ENCODE results near the gene MYH6. TPM values are rescaled to one million over a fixed set of nuclear protein-coding genes. Genes with fewer than 3 reads are reported as not detected.

The MYH6 gene
- total and polyA plus RNA-seq, 7 donors: 1.5 to 4.9 (median 3.0) TPM; not detected in 4

GRCh38 chr14:23439107-23439835 is 31.2 kb upstream of the MYH6 start:
- no peak for DNase-seq
- no peaks in the 10 kb centered on the region for H3K36me3 ChIP-seq
- H3K27ac ChIP-seq: no peak overlapping the region
- TF ChIP-seq POLR2A (IDR thresholded peaks at IDR 0.05): no peak
- TF ChIP-seq EP300 (IDR thresholded peaks at IDR 0.05): no peak
- no peak for TF ChIP-seq POLR2AphosphoS5 (IDR thresholded peaks at IDR 0.05)
- no peak for TF ChIP-seq CTCF (IDR thresholded peaks at IDR 0.05)
- H3K27me3 ChIP-seq: no peaks in the 10 kb centered on the region
- H3K4me1 ChIP-seq: peaks cover 0 to 12% (median 8%) of the 10 kb centered on the region in 4 donors
- no peaks in the 10 kb centered on the region for H3K9me3 ChIP-seq
- intact Hi-C loops (cut with DNase I): no loop called here
- H3K4me3 ChIP-seq: no peak overlapping the region
- 93 to 94% methylated on average over 6 of the region's 6 CpGs for WGBS, 2 donors

- Histone ChIP-seq H3K4me1 (peaks cover 0 to 12% (median 8%) of the 10 kb centered on the region in 4 donors), H3K4me3 (no peak overlapping the region), H3K27me3 (no peaks in the 10 kb centered on the region), H3K27ac (peak overlapping the region in 3 of 4 donors; percentile 12 to 28 (median 26)), H3K9me3 (no peaks in the 10 kb centered on the region), H3K36me3 (no peaks in the 10 kb centered on the region)
- WGBS, 2 donors: 67 to 81% methylated on average over 15 of the region's 15 CpGs
- TF ChIP-seq POLR2A (IDR thresholded peaks at IDR 0.05): no peak
- TF ChIP-seq EP300 (IDR thresholded peaks at IDR 0.05): no peak
- TF ChIP-seq CTCF (IDR thresholded peaks at IDR 0.05): no peak
- intact Hi-C loops (cut with DNase I): no loop called here
- DNase-seq: no peak
These were observed 30.3 kb upstream of the MYH6 start for GRCh38 chr14:23438101-23438971.

GRCh38 chr14:23437133-23438100 is 29.3 kb upstream of the MYH6 start:
- no peaks in the 10 kb centered on the region for H3K27me3 ChIP-seq
- 75 to 83% methylated on average over 8 of the region's 8 CpGs for WGBS, 2 donors
- intact Hi-C loops (cut with DNase I): no loop called here
- no peak for DNase-seq
- peaks cover 0 to 12% (median 8%) of the 10 kb centered on the region in 4 donors for H3K4me1 ChIP-seq
- TF ChIP-seq POLR2A (IDR thresholded peaks at IDR 0.05) (no peak), POLR2AphosphoS5 (IDR thresholded peaks at IDR 0.05) (no peak), EP300 (IDR thresholded peaks at IDR 0.05) (no peak), CTCF (IDR thresholded peaks at IDR 0.05) (no peak)
- no peak overlapping the region for H3K4me3 ChIP-seq
- peak overlapping the region in 2 of 4 donors; percentile 26 to 28 for H3K27ac ChIP-seq
- H3K36me3 ChIP-seq: no peaks in the 10 kb centered on the region
- no peaks in the 10 kb centered on the region for H3K9me3 ChIP-seq

- H3K4me1 ChIP-seq: peaks cover 0 to 12% (median 8%) of the 10 kb centered on the region in 4 donors
- TF ChIP-seq POLR2AphosphoS5 (IDR thresholded peaks at IDR 0.05) (no peak), CTCF (IDR thresholded peaks at IDR 0.05) (no peak), EP300 (IDR thresholded peaks at IDR 0.05) (no peak), POLR2A (IDR thresholded peaks at IDR 0.05) (no peak)
- H3K27ac ChIP-seq: no peak overlapping the region
- 82 to 88% methylated on average over 15 of the region's 15 CpGs for WGBS, 2 donors
- H3K27me3 ChIP-seq: no peaks in the 10 kb centered on the region
- no peaks in the 10 kb centered on the region for H3K36me3 ChIP-seq
- H3K9me3 ChIP-seq: no peaks in the 10 kb centered on the region
- H3K4me3 ChIP-seq: no peak overlapping the region
- DNase-seq: no peak
- intact Hi-C loops (cut with DNase I): no loop called here
These were observed 28.5 kb upstream of the MYH6 start for GRCh38 chr14:23436327-23437132.

All from sigmoid colon (tissue), 7 donors.